ENCODE measurements around the gene CLDN20. TPM values are rescaled to one million over a fixed set of nuclear protein-coding genes. Genes with fewer than 3 reads are reported as not detected.

Gene CLDN20
- total RNA-seq, 4 donors from 2014 or later = not detected

DNA sequence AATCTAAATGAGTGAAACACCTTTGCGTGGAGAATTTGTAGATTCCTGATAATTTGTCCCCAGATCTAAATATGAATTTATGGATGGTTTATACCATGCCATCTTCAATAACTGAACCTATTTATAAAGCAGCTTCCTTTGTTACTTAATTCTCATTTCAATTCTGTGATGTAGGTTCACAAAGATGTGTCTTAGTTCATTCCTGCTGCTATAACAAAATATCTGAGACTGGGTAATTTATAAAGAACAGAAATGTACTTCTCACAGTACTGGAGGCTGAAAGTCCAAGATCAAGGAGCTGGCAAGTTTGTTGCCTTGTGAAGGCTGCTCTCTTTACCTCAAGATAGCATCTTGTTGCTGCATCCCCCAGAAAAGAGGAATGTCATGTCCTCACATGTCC lies 52.6 kb downstream of the CLDN20 start:
- Histone ChIP-seq H3K4me1 (peaks cover 5 to 25% (median 18%) of the 10 kb centered on the region in 4 donors), H3K27me3 (no peaks in the 10 kb centered on the region), H3K4me3 (no peak overlapping the region), H3K36me3 (no peaks in the 10 kb centered on the region), H3K9me3 (no peaks in the 10 kb centered on the region), H3K27ac (replicated peaks in 1 of 4) (no peak overlapping the region)
- TF ChIP-seq POLR2AphosphoS5 (IDR thresholded peaks at IDR 0.05) (no peak), EP300 (IDR thresholded peaks at IDR 0.05) (no peak), POLR2A (IDR thresholded peaks at IDR 0.05; ENCODE audit: low read depth) (no peak)
- TF ChIP-seq, protein P1, sequence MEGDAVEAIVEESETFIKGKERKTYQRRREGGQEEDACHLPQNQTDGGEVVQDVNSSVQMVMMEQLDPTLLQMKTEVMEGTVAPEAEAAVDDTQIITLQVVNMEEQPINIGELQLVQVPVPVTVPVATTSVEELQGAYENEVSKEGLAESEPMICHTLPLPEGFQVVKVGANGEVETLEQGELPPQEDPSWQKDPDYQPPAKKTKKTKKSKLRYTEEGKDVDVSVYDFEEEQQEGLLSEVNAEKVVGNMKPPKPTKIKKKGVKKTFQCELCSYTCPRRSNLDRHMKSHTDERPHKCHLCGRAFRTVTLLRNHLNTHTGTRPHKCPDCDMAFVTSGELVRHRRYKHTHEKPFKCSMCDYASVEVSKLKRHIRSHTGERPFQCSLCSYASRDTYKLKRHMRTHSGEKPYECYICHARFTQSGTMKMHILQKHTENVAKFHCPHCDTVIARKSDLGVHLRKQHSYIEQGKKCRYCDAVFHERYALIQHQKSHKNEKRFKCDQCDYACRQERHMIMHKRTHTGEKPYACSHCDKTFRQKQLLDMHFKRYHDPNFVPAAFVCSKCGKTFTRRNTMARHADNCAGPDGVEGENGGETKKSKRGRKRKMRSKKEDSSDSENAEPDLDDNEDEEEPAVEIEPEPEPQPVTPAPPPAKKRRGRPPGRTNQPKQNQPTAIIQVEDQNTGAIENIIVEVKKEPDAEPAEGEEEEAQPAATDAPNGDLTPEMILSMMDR (IDR thresholded peaks at IDR 0.05) = no peak
- intact Hi-C loops (cut with DNase I) = no loop called here
- 100% methylated on average over 1 of the region's 1 CpG for WGBS
- no peak for DNase-seq (ENCODE audit: extremely low spot score)

DNA sequence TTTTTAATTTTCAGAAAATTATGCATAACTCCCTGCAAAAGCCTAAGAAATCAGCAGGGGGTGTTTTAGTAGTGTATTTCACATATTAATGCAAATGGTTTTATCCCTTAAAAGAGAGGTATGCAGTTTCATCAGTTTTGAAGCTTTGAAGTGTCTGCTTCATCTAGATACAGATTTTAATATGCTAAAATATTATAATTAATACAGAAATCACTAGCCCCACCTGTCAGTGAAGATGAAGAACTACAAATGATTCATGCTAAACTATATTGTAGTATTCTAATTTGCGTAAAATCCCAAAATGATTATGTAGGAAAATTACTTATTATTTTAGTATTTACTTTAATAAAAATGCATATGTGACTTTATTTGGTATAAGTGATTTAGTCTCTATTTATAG lies 53.4 kb downstream of the CLDN20 start:
- intact Hi-C loops (cut with DNase I) = no loop called here
- Histone ChIP-seq H3K27ac (replicated peaks in 1 of 4) (no peak overlapping the region), H3K36me3 (no peaks in the 10 kb centered on the region), H3K9me3 (no peaks in the 10 kb centered on the region), H3K27me3 (no peaks in the 10 kb centered on the region), H3K4me1 (peaks cover 5 to 25% (median 18%) of the 10 kb centered on the region in 4 donors), H3K4me3 (no peak overlapping the region)
- TF ChIP-seq POLR2AphosphoS5 (IDR thresholded peaks at IDR 0.05) = no peak
- TF ChIP-seq, protein P1 (IDR thresholded peaks at IDR 0.05) = no peak
- TF ChIP-seq POLR2A (IDR thresholded peaks at IDR 0.05; ENCODE audit: low read depth) = no peak
- no peak for TF ChIP-seq EP300 (IDR thresholded peaks at IDR 0.05)
- 85% methylated on average over 1 of the region's 1 CpG for WGBS
- no peak for DNase-seq (ENCODE audit: extremely low spot score)

DNA sequence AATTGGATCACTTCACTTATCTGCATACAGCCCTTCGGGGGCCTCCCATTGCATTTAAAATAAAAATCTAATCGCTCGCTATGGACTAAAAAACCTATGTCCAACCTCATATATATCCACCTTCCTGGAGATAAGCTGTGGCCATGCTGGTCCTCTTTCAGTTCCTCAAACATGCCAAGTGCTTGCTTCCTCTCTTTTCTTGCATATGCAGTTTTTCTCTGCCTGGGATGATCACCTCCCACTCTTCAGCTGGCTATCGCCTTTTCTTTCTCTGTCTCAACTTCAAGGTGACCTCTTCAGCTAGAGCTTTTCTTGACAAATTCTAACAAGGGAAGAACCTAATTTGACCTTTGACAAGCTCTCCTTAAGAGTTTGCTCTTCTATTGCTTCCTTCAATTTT lies 56.1 kb downstream of the CLDN20 start:
- no peak overlapping the region for H3K4me3 ChIP-seq
- no peak overlapping the region for H3K27ac ChIP-seq (replicated peaks in 1 of 4)
- H3K4me1 ChIP-seq = peaks cover 5 to 8% (median 6%) of the 10 kb centered on the region in 4 donors
- intact Hi-C loops (cut with DNase I) = loop anchor here (10.0 kb wide), 1 partner anchor 175 kb away; no protein-coding TSS in a partner anchor
- DNase-seq (ENCODE audit: extremely low spot score) = no peak
- H3K36me3 ChIP-seq = no peaks in the 10 kb centered on the region
- TF ChIP-seq, protein P1 (IDR thresholded peaks at IDR 0.05) = no peak
- TF ChIP-seq EP300 (IDR thresholded peaks at IDR 0.05) = no peak
- no peak for TF ChIP-seq POLR2AphosphoS5 (IDR thresholded peaks at IDR 0.05)
- no peak for TF ChIP-seq POLR2A (IDR thresholded peaks at IDR 0.05; ENCODE audit: low read depth)
- no peaks in the 10 kb centered on the region for H3K9me3 ChIP-seq
- H3K27me3 ChIP-seq = no peaks in the 10 kb centered on the region
- WGBS = 83% methylated on average over 4 of the region's 4 CpGs

DNA sequence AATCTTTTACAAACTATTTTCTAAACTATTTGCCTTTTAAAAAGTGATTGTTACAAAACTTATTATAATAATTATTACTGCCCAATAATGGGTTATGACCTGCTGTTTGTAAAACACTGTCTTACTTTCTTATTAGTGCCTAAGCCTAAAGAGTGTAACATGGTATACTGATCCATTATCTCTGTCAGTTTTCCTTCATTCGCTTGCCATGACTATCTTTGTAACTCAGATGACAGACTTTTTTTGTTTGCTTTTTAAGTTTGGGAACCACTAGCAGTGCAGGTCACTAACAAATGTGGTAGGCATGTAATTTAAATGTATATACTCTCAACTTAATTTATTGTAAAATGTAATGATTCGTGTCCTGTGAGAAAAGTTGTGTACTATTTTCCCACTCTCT lies 60.4 kb downstream of the CLDN20 start:
- intact Hi-C loops (cut with DNase I) = loop anchor here (10.0 kb wide), 1 partner anchor 171 kb away; no protein-coding TSS in a partner anchor
- WGBS = 96% methylated on average over 2 of the region's 2 CpGs
- no peaks in the 10 kb centered on the region for H3K36me3 ChIP-seq

More for the DNA sequence above, 60.4 kb downstream of the CLDN20 start:
- DNase-seq (ENCODE audit: extremely low spot score) = no peak
- TF ChIP-seq POLR2A (IDR thresholded peaks at IDR 0.05; ENCODE audit: low read depth) (no peak), POLR2AphosphoS5 (IDR thresholded peaks at IDR 0.05) (no peak), EP300 (IDR thresholded peaks at IDR 0.05) (no peak)
- TF ChIP-seq, protein P1 (IDR thresholded peaks at IDR 0.05) = no peak
- Histone ChIP-seq H3K4me3 (no peak overlapping the region), H3K9me3 (no peaks in the 10 kb centered on the region), H3K27me3 (no peaks in the 10 kb centered on the region), H3K4me1 (no peaks in the 10 kb centered on the region), H3K27ac (replicated peaks in 1 of 4) (no peak overlapping the region)
